GM23248 (cell line): ENCODE measurements around the gene DIPK1B. TPM values are rescaled to one million over a fixed set of nuclear protein-coding genes. Genes with fewer than 3 reads are reported as not detected.

Source experiments
- DNase-seq: peaks from one replicate; pipeline ENCODE4 v3.0.0-alpha.2; 2015
- H2AFZ ChIP-seq: fragments of 200-600 bp; sonication (generic); 2 replicates; pipeline ENCODE4 v1.6.1; 2016; ENCODE audit warnings: antibody characterized with exemption
- H3F3A ChIP-seq: fragments of 200-600 bp; sonication (generic); 2 replicates; pipeline ENCODE4 v1.6.1; 2016; ENCODE audit warnings: mild to moderate bottlenecking, antibody characterized with exemption, mixed run types; ENCODE audit not compliant: insufficient read depth
- H3K27ac ChIP-seq: fragments of 200-600 bp; sonication (generic); 2 replicates; pipeline ENCODE4 v1.5.1; 2016; ENCODE audit warnings: mild to moderate bottlenecking
- H3K27me3 ChIP-seq: fragments of 200-600 bp; sonication (generic); replicated peaks from 2 replicates; pipeline ENCODE4 v1.6.1; 2016; ENCODE audit warnings: mild to moderate bottlenecking; ENCODE audit not compliant: insufficient read depth
- H3K36me3 ChIP-seq: fragments of 200-600 bp; sonication (generic); 2 replicates; pipeline ENCODE4 v1.6.1; 2016; ENCODE audit warnings: low read depth, mild to moderate bottlenecking
- H3K4me1 ChIP-seq: fragments of 200-600 bp; sonication (generic); 2 replicates; pipeline ENCODE4 v1.6.1; 2016; ENCODE audit warnings: mild to moderate bottlenecking; ENCODE audit not compliant: insufficient read depth
- H3K4me2 ChIP-seq: fragments of 200-600 bp; sonication (generic); one replicate; pipeline ENCODE4 v1.6.1; 2016; ENCODE audit warnings: mild to moderate bottlenecking; ENCODE audit not compliant: unreplicated experiment
- H3K4me3 ChIP-seq: fragments of 200-600 bp; sonication (generic); 2 replicates; pipeline ENCODE4 v1.5.1; 2016; ENCODE audit warnings: mild to moderate bottlenecking
- H3K79me2 ChIP-seq: fragments of 200-600 bp; sonication (generic); 2 replicates; pipeline ENCODE4 v1.6.1; 2016; ENCODE audit warnings: mild to moderate bottlenecking; ENCODE audit not compliant: insufficient read depth
- H3K9ac ChIP-seq: fragments of 200-600 bp; sonication (generic); 2 replicates; pipeline ENCODE4 v1.6.1; 2016; ENCODE audit warnings: mild to moderate bottlenecking
- H3K9me2 ChIP-seq: fragments of 200-600 bp; sonication (generic); 2 replicates; pipeline ENCODE4 v1.6.1; 2016; ENCODE audit warnings: mixed run types, mild to moderate bottlenecking, moderate library complexity; ENCODE audit not compliant: insufficient read depth
- H3K9me3 ChIP-seq: fragments of 200-600 bp; sonication (generic); one replicate; pipeline ENCODE4 v1.6.1; 2017; ENCODE audit warnings: low read depth
- H4K20me1 ChIP-seq: fragments of 200-600 bp; sonication (generic); 2 replicates; pipeline ENCODE4 v1.6.0; 2016; ENCODE audit not compliant: insufficient read depth
- EZH2 ChIP-seq: fragments of 200-600 bp; sonication (generic); IDR thresholded peaks from 2 replicates; pipeline ENCODE4 v1.6.1; 2018; ENCODE audit warnings: antibody characterized with exemption, mild to moderate bottlenecking; ENCODE audit not compliant: insufficient read depth, poor library complexity, severe bottlenecking
- EZH2phosphoT487 ChIP-seq: fragments of 200-600 bp; sonication (generic); IDR thresholded peaks from 2 replicates; pipeline ENCODE4 v1.6.1; 2018; ENCODE audit warnings: antibody characterized with exemption, moderate library complexity, mild to moderate bottlenecking, low read depth; ENCODE audit not compliant: insufficient read depth
- WGBS, 2 experiments: methylation state at CpG; one replicate each; pipeline ENCODE4 v1.1.6; 2015 to 2017; ENCODE audit warnings: low lambda C conversion rate in 2 of 2, low coverage in 1 of 2; ENCODE audit errors: missing lambda C conversion rate in 2 of 2; 5-methylcytosine and 5-hydroxymethylcytosine counted together
- in situ Hi-C: fragments of 300-500 bp; cut with MboI; formaldehyde crosslinking; loops from 2 replicates; pipeline ENCODE4 v1.15.0; 2020
- polyA plus RNA-seq: library from polyadenylated mRNA; unstranded; fragments of >200 nt; fragmentation: Nextera tagmentation; extraction: Ambion mirVana; gene quantifications from 2 replicates; pipeline ENCODE4 v1.2.1, GENCODE V29; 2016
- total RNA-seq: library from RNA; depleted of rRNA; stranded (reverse); fragments of >200 nt; shearing (Covaris generic); gene quantifications from 2 replicates; pipeline ENCODE4 v1.2.3, GENCODE V29; 2014

DIPK1B gene
- total and polyA plus RNA-seq, 2 experiments from 2014 or later: not detected

- Histone ChIP-seq H3K4me2 (peak overlapping the region; percentile 98), H3K4me1 (peaks cover 20% of the 10 kb centered on the region), H3K27me3 (no peaks in the 10 kb centered on the region), H3F3A (peaks cover 38% of the 10 kb centered on the region), H3K36me3 (peaks cover 15% of the 10 kb centered on the region; the same call in 1 of the 2 replicates), H2AFZ (peak overlapping the region; percentile 71), H3K9me3 (no peaks in the 10 kb centered on the region), H3K27ac (peak overlapping the region; percentile 48), H3K79me2 (peaks cover 59% of the 10 kb centered on the region), H3K9ac (peak overlapping the region; percentile 94), H4K20me1 (peaks cover 17% of the 10 kb centered on the region; the same call in 1 of the 2 replicates), H3K4me3 (peak overlapping the region; percentile 84), H3K9me2 (no peaks in the 10 kb centered on the region)
- TF ChIP-seq EZH2phosphoT487 (no peak), EZH2 (no peak)
- DNase-seq: peak; percentile 91
- in situ Hi-C loops: no loop called here
- WGBS, 2 experiments: 1 to 2% methylated on average over 23 to 51 of the region's 66 CpGs
Observed at GRCh38 chr9:136728080-136728547, 15.7 kb downstream of the DIPK1B start.

GRCh38 chr9:136728548-136729123 is 16.3 kb downstream of the DIPK1B start:
- peaks cover 15% of the 10 kb centered on the region; the same call in 1 of the 2 replicates for H3K36me3 ChIP-seq
- TF ChIP-seq EZH2 (no peak), EZH2phosphoT487 (no peak)
- peaks cover 20% of the 10 kb centered on the region for H3K4me1 ChIP-seq
- 2% methylated on average over 36 to 43 of the region's 53 CpGs for WGBS, 2 experiments
- no peaks in the 10 kb centered on the region for H3K27me3 ChIP-seq
- peak; percentile 76 for DNase-seq
- no peaks in the 10 kb centered on the region for H3K9me3 ChIP-seq
- peak overlapping the region; percentile 84 for H3K4me3 ChIP-seq
- H3K9me2 ChIP-seq: no peaks in the 10 kb centered on the region
- peak overlapping the region; percentile 94 for H3K9ac ChIP-seq
- in situ Hi-C loops: no loop called here
- H4K20me1 ChIP-seq: peaks cover 17% of the 10 kb centered on the region; the same call in 1 of the 2 replicates
- H3K27ac ChIP-seq: peak overlapping the region; percentile 20
- peaks cover 59% of the 10 kb centered on the region for H3K79me2 ChIP-seq
- H3K4me2 ChIP-seq: peak overlapping the region; percentile 98
- H3F3A ChIP-seq: peaks cover 35% of the 10 kb centered on the region
- peak overlapping the region; percentile 71 for H2AFZ ChIP-seq

DNA sequence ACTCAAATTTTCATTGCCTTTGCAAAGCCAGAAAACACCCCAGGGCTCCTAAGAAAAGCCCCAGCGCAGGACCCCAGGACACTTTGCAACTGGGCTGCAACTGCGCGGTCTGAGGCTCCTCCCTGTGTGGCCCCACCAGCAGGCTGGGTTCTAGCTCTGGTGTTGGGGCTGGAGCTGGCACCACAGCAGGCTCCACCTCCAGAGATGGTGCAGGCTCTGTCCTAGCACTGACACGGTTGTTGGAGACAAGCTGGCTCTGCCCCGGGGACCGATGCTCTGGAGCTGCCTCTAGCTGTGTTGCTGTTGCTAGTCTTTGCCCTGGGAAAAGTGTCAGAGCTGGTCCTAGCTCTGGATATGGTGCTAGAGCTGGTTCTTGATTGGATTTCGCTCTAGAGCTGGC is 16.8 kb downstream of the DIPK1B start:
- H3F3A ChIP-seq: peaks cover 30% of the 10 kb centered on the region
- peak overlapping the region; percentile 98 for H3K4me2 ChIP-seq
- DNase-seq: peak; percentile 59
- H3K27me3 ChIP-seq: no peaks in the 10 kb centered on the region
- H3K4me3 ChIP-seq: peak overlapping the region; percentile 84
- 0 out of 2 replicates have a peak overlapping the region, but pooled peaks have one; percentile 20 for H3K27ac ChIP-seq
- H4K20me1 ChIP-seq: peaks cover 17% of the 10 kb centered on the region; the same call in 1 of the 2 replicates
- H3K9me3 ChIP-seq: no peaks in the 10 kb centered on the region
- H2AFZ ChIP-seq: peak overlapping the region; percentile 71
- H3K36me3 ChIP-seq: peaks cover 10% of the 10 kb centered on the region; the same call in 1 of the 2 replicates
- in situ Hi-C loops: no loop called here
- H3K9ac ChIP-seq: peak overlapping the region; percentile 94
- peaks cover 20% of the 10 kb centered on the region for H3K4me1 ChIP-seq
- H3K9me2 ChIP-seq: no peaks in the 10 kb centered on the region
- H3K79me2 ChIP-seq: peaks cover 59% of the 10 kb centered on the region
- WGBS, 2 experiments: 32 to 34% methylated on average over 7 of the region's 7 CpGs
- no peak for TF ChIP-seq EZH2
- TF ChIP-seq EZH2phosphoT487: no peak

GRCh38 chr9:136729926-136730325 is 17.6 kb downstream of the DIPK1B start:
- H4K20me1 ChIP-seq: peaks cover 11% of the 10 kb centered on the region; the same call in 1 of the 2 replicates
- no peak overlapping the region for H2AFZ ChIP-seq
- no peak overlapping the region for H3K27ac ChIP-seq
- H3K4me2 ChIP-seq: no peak overlapping the region
- DNase-seq: no peak
- no peaks in the 10 kb centered on the region for H3K9me2 ChIP-seq
- no peaks in the 10 kb centered on the region for H3K27me3 ChIP-seq
- no peak overlapping the region for H3K4me3 ChIP-seq
- TF ChIP-seq EZH2: no peak
- TF ChIP-seq EZH2phosphoT487: no peak
- H3K36me3 ChIP-seq: peaks cover 5% of the 10 kb centered on the region; the same call in 1 of the 2 replicates
- peaks cover 20% of the 10 kb centered on the region for H3K4me1 ChIP-seq
- peaks cover 23% of the 10 kb centered on the region; the same call in 1 of the 2 replicates for H3F3A ChIP-seq
- WGBS, 2 experiments: 97 to 98% methylated on average over 8 of the region's 8 CpGs
- H3K9ac ChIP-seq: no peak overlapping the region
- in situ Hi-C loops: no loop called here
- no peaks in the 10 kb centered on the region for H3K9me3 ChIP-seq
- peaks cover 59% of the 10 kb centered on the region for H3K79me2 ChIP-seq
